ENCODE data around the gene MAOA.

GRCh38 chrX:43679778-43680177 lies 23.7 kb downstream of the MAOA start:
- TF ChIP-seq CTCF (IDR thresholded peaks at IDR 0.05), result no peak
- TF ChIP-seq POLR2A (IDR thresholded peaks at IDR 0.05), result no peak
